HG02840 (cell line): ENCODE data around the gene HRAS.

ENCODE experiments used
- ATAC-seq: cut with Tn5 transposase; IDR thresholded peaks from one replicate; pipeline ENCODE4 v1.9.1; 2021; ENCODE audit warnings: mild to moderate bottlenecking, moderate library complexity, moderate number of reproducible peaks; ENCODE audit not compliant: unreplicated experiment, low FRiP score

The HRAS gene

DNA sequence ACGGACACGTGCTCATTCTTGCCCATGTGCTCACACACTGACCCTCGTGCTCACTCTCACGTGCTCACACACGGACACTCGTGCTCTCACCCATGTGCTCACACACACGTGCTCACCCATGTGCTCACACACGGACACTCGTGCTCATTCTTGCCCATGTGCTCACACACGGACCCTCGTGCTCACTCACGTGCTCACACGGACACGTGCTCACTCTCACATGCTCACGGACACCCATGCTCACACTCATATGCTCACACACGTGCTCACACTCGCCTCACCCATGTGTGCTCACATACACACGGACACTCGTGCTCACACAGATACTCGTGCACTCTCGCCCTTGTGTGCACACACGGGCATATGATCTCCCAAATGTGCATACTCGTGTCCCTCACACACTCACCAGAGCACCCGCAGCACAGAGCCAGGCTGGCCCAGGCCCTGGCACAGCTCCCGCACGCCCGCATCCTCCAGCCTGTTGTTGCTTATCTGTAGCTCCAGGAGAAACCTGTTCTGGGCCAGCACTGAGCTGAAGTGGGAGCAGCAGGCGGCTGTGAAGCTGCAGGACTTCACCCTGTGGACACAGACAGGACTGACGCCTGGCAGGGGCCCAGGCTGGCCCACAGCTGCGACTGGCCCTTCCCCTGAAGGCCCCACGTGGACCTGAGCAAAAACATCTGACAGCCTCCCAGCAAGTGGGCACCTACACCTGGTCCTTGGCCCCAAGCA is 37.6 kb downstream of the HRAS start:
- no peak for ATAC-seq

- ATAC-seq, result no peak
These were observed 38.4 kb downstream of the HRAS start for GRCh38 chr11:496834-497564.

GRCh38 chr11:495537-495931 is 39.8 kb downstream of the HRAS start:
- no peak for ATAC-seq

DNA sequence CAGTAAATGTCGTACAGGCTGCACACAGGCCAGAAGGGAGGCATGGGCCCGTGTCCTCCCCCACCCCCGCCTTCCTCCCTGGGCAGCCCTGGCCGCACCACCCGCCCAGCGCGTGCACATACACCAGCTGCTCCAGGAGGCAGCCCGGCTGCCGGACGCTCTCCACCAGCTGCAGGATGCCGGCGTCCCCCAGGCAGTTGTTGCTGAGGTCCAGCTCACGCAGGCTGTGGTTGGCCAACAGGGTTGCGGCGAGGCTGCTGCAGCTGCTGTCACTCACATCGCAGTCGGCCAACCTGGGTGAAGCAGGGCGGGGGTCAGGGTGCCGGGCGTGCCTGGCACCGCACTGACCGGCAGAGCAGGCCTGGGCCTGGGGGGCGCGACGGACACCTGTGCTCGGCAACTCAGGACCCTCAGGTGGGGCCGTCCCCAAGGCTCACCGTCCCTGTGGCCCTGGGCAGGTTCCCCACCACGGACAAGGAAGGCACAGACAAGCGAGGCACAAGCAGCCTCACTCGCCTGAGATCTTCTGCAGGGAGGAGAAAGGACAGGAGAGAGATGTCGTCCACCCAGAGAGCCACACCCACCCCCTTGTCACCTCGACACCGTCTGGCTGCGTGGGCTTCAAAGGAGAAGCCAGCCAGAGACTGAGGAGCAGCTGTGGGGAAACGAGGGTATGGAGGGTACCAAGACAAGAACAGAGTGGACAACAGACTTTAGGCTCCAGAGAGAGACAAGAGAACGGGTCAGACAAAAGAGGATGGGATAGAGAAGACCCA is 40.4 kb downstream of the HRAS start:
- no peak for ATAC-seq

DNA sequence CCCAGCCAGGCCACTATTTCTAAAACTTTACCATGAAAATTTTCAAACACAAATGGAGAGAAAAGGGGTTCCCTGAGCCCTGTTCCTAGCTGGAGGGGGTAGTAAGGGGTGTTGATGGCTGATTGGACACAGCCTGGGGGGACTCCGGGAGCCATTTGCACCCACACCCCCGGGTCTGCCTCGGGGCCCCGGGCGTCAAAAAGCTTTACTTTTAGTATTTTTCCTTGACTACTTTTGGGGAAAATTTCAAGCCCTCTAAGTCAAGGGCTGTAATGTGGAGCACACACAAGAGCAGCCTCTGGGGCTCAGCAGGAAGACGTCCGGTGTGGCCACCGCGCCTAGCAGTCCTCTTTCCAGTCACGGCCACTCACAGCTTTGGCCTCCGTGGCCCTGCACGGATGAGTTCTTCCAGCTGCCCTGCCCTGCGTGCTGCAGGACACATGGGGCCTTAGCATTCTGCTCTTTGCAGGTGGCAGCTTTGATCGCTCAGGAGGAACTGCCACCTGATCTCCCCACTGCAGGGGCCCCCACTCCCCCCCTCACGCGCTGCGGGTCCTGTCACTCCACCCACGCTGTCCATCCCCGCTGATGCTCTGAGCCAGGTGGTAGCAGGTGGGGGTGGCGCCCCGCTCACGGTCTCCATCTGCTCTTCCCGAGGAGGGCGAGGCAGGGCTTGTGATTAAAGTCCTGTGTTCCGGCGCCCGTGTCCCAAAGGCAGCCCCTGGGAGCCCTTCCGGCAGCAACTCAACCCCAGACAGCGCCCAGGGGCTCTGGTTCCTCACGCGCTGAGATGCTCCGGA is 42.7 kb downstream of the HRAS start:
- ATAC-seq, result no peak

DNA sequence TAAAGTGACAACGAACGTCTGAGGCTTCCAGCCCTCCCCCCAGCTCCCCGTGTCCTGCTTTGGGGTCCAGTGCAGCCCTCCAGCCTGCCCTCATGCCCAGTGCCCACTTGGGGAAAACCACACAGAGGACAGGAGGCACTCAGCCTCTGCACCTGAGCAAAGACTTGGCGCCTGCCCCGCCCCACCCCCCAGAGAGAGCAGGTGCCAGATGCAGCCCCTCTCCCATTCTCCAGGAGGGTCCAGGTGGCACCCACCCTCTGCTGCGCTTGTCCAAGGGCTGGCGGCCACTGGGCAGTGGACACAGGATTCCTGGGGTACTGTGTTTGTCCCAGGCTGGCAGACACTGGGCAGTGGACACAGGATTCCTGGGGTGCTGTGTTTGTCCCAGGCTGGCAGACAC is 44.0 kb downstream of the HRAS start:
- no peak for ATAC-seq

DNA sequence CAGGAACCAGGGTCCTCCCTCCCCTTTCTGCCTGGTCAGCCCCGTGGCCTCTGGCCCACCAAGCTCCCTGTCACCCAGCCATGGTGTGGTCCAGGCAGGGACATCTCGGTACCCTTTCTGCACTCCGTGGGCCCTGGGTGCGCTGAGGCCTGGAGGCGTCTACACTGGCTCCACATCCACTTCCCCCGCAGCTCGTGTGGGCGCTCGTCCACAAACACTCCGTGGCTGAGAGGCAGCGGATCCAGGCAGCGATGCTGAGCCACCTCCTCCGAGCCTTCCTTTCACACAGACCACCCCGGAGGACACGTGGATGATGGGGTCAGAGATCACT is 44.5 kb downstream of the HRAS start:
- no peak for ATAC-seq

- ATAC-seq, result no peak
These were observed 45.0 kb downstream of the HRAS start for GRCh38 chr11:490186-490929.

DNA sequence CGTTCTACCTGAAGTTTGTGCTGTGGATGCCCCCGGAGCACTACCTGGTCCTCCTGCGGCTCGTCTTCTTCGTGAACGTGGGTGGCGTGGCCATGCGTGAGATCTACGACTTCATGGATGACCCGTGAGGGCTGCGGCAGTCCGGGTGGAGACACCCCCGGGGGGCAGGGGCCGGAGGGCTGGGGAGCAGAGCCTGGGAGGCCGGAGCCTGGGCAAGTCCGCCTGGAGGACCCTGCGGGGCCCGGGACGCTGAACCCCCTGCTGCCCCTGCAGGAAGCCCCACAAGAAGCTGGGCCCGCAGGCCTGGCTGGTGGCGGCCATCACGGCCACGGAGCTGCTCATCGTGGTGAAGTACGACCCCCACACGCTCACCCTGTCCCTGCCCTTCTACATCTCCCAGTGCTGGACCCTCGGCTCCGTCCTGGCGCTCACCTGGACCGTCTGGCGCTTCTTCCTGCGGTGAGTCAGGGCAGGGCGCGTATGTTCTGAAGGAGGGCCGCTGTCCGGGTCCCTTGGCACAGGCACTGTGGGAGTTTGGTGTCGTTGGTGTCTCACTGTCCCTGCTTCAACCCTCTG is 45.7 kb downstream of the HRAS start:
- no peak for ATAC-seq

DNA sequence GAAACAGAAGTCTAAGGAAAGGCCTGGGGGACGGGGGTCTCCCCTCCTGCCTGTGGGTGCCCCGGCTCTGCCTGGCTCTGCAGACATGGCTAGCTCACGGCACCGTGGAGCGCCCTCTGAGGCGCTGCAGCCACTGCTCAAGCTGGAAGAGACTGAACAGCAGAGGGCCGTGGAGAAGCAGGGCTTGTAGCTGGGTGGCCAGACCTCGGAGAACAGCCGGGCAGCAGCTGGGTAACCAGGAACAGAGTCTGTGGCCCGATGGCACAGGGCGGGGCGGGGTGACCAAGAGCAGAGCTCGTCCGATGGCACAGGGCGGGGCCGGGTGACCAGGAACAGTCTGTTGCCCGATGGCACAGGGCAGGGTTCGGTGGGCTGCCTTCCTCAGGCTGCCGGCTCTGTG is 46.4 kb downstream of the HRAS start:
- no peak for ATAC-seq

- no peak for ATAC-seq
These were observed 46.8 kb downstream of the HRAS start for GRCh38 chr11:488579-488978.

DNA sequence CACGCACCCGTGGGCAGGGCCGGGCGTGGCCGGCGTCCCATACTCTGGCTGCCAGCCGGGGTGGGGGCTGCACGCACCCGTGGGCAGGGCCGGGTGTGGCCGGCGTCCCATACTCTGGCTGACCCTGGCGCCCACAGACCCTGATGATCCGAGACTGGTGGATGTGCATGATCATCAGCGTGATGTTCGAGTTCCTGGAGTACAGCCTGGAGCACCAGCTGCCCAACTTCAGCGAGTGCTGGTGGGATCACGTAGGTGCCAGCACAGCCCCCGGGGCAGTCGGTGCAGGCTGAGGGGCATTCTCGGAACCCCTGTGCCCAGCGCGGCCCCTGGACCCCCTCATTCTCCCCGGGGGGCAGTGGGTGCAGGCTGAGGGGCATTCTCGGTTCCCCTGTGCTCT is 47.3 kb downstream of the HRAS start:
- ATAC-seq, result no peak

DNA sequence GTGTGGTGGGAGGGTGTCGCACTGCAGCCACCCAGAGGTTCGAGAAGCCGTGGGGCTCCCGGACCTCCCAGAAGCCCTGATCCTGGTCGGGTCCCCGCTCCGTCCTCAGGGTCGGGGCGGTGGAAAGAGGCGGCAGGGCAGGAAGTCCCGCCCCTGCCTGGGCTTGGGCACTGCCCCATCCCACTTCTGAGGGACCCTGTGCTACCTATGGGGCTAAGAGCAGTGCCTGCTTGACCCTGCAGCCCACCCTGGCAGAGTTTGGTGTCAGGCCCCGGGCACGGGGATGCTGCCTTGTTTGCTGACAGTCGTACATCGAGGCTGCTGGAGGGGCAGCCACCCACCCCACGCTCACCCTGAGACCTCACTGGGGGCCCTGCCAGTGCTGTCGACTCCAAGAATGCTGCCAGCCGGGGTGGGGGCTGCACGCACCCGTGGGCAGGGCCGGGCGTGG is 47.8 kb downstream of the HRAS start:
- no peak for ATAC-seq

- ATAC-seq, result no peak
These were observed 49.2 kb downstream of the HRAS start for GRCh38 chr11:486189-486588.

DNA sequence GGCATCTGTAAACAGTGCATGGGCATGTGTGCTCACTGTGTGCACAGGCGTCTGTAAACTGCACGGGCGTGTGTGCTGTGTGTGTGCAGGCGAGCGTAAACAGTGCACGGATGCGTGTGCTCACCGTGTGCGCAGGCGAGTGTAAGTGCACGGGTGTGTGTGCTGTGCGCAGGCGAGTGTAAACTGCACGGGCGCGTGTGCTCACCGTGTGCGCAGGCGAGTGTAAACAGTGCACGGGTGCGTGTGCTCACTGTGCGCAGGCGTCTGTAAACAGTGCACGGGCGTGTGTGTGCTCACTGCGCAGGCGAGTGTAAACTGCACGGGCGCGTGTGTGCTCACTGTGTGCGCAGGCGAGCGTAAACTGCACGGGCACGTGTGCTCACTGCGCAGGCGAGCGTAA is 50.8 kb downstream of the HRAS start:
- ATAC-seq, result no peak
